SHP77 treated with DMSO at 0.1 percent for 48 hours (cell line): Measurements from ENCODE around the gene CYP2C19.
"Not testable (repeated sequence)": the region's sequence is repeated elsewhere in the genome, so short reads cannot be mapped to it uniquely, and the experiment has no call there.

Experiments used
- DNase-seq: peaks from one replicate; lab custom pipeline; 2025; lab: John Stamatoyannopoulos, UW

The CYP2C19 gene

GRCh38 chr10:94762393-94762792 lies at the start of gene CYP2C19:
CYP2C19 (plus strand) TSS chr10:94762681; CDS start chr10:94762706, 25 bp downstream.
- no peak for DNase-seq

DNA sequence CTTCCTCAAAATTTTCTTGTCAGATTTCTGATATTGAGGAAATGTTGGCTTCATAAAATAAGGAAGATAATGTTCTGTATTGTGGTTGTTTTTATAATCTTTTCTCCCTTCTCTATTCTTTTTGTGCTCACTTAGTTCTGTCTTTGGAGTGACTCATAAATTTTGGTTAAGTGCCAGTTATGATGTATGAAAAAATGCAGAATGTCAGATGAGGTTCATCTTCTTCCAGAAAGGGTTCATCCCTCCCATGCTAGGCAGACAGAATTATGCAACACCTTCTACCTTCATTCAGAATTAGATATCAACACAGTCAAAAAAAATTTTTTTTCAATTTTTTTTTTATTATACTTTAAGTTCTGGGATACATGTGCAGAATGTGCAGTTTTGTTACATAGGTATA lies 36.6 kb upstream of the CYP2C19 start:
- no peak for DNase-seq

DNA sequence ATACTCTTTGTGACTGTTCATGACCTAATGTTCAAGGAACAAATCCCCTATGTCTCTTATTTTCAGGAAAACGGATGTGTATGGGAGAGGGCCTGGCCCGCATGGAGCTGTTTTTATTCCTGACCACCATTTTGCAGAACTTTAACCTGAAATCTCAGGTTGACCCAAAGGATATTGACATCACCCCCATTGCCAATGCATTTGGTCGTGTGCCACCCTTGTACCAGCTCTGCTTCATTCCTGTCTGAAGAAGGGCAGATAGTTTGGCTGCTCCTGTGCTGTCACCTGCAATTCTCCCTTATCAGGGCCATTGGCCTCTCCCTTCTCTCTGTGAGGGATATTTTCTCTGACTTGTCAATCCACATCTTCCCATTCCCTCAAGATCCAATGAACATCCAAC lies 27.3 kb upstream of the CYP2C19 start:
- no peak for DNase-seq

DNA sequence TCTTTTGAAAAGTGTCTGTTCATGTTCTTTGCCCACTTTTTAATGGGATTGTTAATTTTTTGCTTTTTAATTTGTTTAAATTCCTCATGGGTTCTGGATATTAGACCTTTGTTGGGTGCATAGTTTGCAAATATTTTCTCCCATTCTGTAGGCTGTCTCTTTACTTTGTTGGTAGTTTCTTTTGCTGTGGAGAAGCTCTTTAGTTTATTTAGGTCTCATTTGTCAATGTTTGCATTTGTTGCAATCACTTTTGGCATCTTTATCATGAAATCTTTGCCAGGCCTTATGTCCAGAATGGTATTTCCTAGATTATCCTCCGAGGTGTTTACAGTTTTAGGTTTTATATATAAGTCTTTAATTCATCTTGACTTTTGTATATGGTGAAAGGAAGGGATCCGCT lies 23.9 kb upstream of the CYP2C19 start:
- no peak for DNase-seq

- no peak for DNase-seq
Measured at GRCh38 chr10:94747137-94747536, 15.3 kb upstream of the CYP2C19 start.

GRCh38 chr10:94747838-94748237 lies 14.6 kb upstream of the CYP2C19 start:
- no peak for DNase-seq

DNA sequence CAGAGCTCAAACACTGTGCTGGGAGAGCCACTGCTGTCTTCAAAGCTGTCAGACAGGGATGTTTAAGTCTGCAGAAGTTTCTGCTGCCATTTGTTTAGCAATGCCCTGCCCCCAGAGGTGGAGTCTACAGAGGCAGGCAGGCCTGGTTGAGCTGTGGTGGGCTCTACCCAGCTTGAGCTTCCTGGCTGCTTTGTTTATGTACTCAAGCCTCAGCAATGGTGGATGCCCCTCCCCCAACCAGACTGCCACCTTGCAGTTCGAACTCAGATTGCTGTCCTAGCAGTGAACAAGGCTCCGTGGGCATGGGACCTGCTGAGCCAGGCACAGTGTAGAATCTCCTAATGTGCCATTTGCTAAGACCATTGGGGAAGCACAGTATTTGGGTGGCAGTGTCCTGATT lies 4.6 kb upstream of the CYP2C19 start:
- DNase-seq = no peak

DNA sequence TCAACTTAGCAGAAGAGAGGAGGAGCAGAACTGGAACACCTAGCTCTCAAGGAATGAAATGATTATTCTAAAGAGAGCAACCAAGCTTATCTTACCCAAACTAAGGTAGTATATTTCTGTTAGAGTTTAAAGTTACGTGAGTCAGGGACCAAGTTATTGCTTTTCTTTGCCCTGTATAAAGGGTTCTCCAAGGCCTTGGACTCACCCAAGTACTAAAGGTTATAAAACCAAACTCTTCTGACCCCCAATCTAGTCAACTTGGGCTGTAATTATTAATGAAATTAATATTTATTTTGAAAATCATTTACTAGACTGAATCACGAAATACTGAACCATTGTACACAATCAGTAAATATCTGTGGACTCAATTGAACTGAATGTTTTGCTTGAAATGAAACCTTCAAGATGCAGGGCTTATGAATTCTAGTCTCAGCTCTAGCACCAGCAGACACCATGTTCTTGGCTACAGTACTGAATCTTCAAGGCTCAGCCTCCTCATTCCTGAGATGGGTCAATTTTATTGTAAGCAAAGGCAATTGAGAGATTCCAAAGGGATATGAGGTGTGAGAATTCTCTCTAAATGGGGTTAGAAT lies 1.8 kb upstream of the CYP2C19 start:
- DNase-seq = no peak

DNA sequence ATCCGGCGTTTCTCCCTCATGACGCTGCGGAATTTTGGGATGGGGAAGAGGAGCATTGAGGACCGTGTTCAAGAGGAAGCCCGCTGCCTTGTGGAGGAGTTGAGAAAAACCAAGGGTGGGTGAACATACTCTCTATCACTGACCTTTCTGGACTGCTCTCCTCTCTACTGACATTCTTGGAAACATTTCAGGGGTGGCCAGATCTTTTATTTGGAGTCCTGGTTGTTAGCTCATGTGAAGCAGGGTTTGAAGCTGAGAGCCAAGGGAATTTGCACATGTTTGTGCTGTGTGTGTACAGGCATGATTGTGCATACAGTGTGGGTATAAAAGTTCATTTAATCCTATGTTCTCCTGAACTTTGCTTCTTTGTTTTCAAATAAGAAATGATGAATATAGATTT lies 12.9 kb downstream of the CYP2C19 start:
- not testable (repeated sequence) for DNase-seq

DNA sequence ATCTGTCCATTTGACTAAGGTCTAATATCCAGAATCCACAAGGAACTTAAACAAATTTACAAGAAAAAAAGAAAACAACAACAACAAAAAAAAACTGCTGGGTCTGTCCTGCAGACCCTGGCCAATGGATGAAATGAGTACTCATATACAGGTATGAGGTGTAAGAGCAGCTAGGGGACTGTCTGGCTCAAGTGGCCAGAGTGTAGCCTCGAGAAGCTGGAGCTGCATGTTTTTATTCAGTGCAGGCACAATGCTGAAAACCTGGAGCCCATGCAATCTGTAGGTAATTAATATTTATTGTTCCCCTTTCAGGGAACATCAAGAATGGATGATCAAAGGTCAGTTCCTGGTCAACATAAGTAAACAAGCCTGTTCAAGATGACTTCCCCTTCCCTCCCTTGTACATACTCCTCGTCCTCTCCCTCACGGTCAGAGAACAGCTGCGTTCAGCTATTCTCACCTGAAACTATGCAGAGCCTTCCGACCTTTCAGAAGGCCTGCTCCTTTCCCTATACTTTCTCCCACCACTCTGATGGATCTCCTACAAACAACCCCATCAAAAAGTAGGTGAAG lies 15.5 kb downstream of the CYP2C19 start:
- no peak for DNase-seq

GRCh38 chr10:94780844-94781243 lies 18.4 kb downstream of the CYP2C19 start:
- DNase-seq = no peak

GRCh38 chr10:94784256-94784655 lies 21.8 kb downstream of the CYP2C19 start:
- no peak for DNase-seq

GRCh38 chr10:94785211-94785610 lies 22.7 kb downstream of the CYP2C19 start:
- DNase-seq = no peak

- not testable (repeated sequence) for DNase-seq
Measured at GRCh38 chr10:94800551-94800950, 38.1 kb downstream of the CYP2C19 start.

DNA sequence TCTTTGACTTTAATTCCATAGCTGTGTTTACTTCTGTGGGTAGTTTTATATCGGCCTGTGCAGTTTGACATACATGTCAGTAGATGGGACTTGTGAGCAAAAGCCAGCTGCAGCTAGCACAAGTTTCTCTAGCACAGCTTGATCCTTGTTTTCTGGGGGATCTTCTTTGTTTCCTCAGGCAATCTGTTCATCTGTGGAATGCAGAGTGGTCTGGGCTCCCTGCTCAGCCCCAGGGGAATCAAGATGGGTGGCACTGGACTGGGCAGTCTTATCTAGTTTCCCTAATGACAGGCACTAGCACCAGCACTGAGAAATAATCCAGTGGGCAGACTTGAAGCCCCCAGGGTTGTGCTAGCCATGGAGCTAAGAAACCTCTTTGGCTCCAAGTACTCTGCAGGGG lies 40.8 kb downstream of the CYP2C19 start:
- no peak for DNase-seq

GRCh38 chr10:94830025-94830424 lies 67.5 kb downstream of the CYP2C19 start:
- DNase-seq = not testable (repeated sequence)

DNA sequence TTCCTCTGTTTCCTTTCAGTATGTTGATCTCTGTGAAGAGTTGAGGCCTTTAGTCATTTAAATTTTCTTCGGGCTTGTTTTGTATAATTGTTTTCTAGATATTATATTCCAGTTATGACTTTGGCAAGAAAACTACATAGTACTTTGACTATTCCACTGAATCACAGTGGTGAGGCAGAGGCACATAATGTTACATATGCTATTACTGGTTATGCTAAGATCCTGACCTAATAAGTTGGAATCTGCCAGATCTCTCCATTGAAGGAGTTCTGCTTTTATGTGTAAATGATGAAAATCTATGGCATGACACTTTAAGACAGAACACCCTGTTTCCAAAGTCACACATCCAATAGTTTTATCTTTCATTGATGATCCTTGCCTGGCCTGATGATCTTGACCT lies 83.7 kb downstream of the CYP2C19 start:
- no peak for DNase-seq

DNA sequence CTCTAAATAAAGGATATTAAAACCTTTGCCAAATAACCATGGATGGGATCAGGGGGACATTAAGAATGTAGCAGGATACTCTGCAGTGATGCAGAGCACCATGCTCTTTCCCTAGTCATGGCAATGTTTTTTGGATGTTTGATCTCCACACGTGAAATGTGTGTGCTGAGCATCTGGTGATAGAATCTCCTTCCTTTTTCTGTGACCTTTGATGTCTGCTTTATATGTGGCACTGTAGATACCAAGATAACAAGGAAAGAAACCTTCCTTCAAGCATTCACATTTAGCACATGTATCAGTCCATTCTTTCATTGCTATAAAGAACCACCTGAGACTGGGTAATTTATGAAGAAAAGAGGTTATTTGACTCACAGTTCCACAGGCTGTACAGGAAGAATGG lies 88.3 kb downstream of the CYP2C19 start:
- no peak for DNase-seq

GRCh38 chr10:94851263-94851662 lies 88.8 kb downstream of the CYP2C19 start:
- no peak for DNase-seq

DNA sequence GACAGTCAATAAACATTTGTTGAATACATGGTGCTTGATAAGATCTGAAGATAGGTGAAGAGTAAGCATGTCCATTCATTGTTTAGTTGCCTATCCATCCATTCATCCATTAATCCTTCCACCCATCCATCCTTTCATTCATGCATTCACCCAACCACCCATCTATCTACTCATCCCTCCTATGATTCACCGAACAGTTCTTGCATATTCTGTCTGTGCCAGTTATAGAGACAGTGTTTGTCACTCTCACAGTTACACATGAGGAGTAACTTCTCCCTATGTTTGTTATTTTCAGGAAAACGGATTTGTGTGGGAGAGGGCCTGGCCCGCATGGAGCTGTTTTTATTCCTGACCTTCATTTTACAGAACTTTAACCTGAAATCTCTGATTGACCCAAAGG lies 90.0 kb downstream of the CYP2C19 start:
- no peak for DNase-seq

DNA sequence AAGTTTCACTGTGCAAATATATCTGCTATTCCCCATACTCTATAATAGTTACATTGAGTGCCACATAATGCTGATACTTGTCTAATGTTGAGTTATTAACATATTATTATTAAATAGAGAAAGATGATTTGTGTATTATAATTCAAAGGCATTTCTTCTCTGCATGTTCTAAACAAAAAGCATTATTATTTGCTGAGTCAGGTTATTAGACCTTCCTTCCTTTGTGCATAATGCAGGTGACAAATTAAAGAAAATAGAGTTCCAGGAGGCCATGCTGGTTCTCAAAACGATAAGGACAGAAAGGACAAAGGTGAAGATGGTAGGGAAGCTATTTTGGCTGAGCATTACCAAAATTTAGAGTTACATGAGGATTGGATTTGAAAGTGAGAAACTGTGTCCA lies 90.6 kb downstream of the CYP2C19 start:
- no peak for DNase-seq

DNA sequence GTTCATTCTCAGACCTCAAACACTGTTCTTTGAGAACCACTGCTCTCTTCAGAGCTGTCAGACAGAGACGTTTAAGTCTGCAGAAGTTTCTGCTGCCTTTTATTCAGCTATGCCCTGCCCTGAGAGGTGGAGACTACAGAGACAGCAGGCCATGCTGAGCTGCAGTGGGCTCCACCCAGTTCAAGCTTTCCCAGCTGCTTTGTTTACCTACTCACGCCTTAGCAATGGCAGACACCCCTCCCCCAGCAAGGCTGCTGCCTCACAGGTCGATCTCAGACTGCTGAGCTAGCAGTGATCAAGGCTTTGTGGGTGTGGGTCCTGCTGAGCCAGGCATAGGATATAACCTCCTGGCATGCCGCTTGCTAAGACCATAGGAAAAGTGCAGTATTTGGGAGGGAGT lies 95.5 kb downstream of the CYP2C19 start:
- DNase-seq = no peak

DNA sequence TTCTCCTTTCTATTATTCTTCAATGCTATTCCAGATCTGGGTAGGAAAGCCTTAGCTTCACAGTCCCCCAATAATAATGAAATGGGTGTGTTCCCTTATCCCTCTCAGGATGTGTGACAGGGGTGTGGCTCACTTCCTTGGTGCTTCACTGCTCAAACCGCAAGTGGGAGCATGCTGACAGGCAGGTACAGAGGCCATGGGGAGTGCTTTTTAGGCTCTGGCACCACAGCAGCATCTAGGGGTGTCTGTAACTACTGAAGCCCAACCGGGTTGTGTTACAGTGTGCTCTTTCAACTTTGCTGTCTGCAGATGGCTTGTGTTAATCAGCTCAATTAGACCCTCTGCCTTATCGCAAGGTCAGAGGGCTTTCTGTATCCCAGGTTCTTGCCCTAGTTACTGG lies 96.6 kb downstream of the CYP2C19 start:
- DNase-seq = no peak

DNA sequence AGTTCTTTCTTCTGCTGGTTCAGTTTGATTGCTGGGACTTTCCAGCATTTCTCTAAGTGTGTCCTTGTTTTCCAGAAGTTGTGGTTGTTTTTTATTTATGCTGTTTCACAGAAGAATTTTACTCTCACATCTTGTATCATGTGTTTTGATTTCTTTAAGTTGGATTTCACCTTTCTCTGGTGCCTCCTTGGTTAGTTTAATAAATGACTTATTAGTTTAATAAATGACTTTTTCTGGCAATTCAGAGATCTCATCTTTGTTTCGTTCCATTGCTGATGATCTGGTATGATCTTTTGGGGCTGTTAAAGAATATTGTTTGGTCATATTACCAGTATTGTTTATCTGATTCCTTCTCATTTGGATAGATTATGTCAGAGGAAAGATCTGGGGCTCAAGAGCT lies 116.2 kb downstream of the CYP2C19 start:
- no peak for DNase-seq
